GM12878 (cell line): ENCODE results near the gene ANKRD65. TPM values are rescaled to one million over a fixed set of nuclear protein-coding genes. Genes with fewer than 3 reads are reported as not detected.

ENCODE experiments used
- ATAC-seq: fragments of 200-7000 bp; cut with Tn5 transposase; 3 replicates; pipeline ENCODE4 v1.9.1; 2020; ENCODE audit warnings: mild to moderate bottlenecking, moderate library complexity
- BruUV-seq: library from RNA; stranded (reverse); fragments of 400-500 nt; replicated peaks from 2 replicates; lab custom pipeline; 2021; lab: Mats Ljungman, UMichigan
- CTCF ChIA-PET: fragments of 300-600 bp; sonication (Branson Sonifier 250); formaldehyde crosslinking; extraction: SDS; loops from one replicate; lab custom pipeline; 2021; ENCODE audit warnings: inconsistent platforms; lab: Yijun Ruan, JAX
- POLR2A ChIA-PET: fragments of 350-600 bp; formaldehyde crosslinking; extraction: SDS; loops from one replicate; lab custom pipeline; 2021; ENCODE audit warnings: inconsistent platforms; lab: Charles Lee
- RAD21 ChIA-PET: fragments of 300-600 bp; sonication (Branson Sonifier 250); formaldehyde crosslinking; loops from one replicate; lab custom pipeline; 2023; ENCODE audit warnings: antibody characterized with exemption; ENCODE audit not compliant: unreplicated experiment; lab: Charles Lee
- SMC1A ChIA-PET: fragments of 300-600 bp; sonication (Branson Sonifier 250); formaldehyde crosslinking; loops from one replicate; lab custom pipeline; 2023; ENCODE audit not compliant: unreplicated experiment, uncharacterized antibody; lab: Charles Lee
- DNase-seq: peaks from one replicate; pipeline ENCODE4 v3.0.0-alpha.2; 2011; ENCODE audit warnings: low read depth, low spot score
- FAIRE-seq: peaks from 3 replicates; lab custom pipeline; 2011; peaks lifted over from hg19 to GRCh38; lab: Jason Lieb, UNC
- H2AFZ ChIP-seq: 2 replicates; pipeline ENCODE4 v1.6.0; 2011; ENCODE audit warnings: low read depth, low read length, control low read depth; ENCODE audit not compliant: control insufficient read depth
- H3K27ac ChIP-seq: 2 replicates; pipeline ENCODE4 v1.5.1; 2011; ENCODE audit warnings: control low read depth; ENCODE audit not compliant: control insufficient read depth, insufficient read depth
- H3K27me3 ChIP-seq, 2 experiments: replicated peaks in 1 of 2; 2 replicates each; pipeline versions ENCODE4 v1.6.0 to v1.6.1; 2011; ENCODE audit warnings: low read length in 1 of 2; ENCODE audit not compliant: control insufficient read depth in 2 of 2, insufficient read depth in 2 of 2
- H3K36me3 ChIP-seq, 2 experiments: 2 replicates each; pipeline ENCODE4 v1.5.1; 2011; ENCODE audit warnings: low read length in 1 of 2; ENCODE audit not compliant: control insufficient read depth in 2 of 2, insufficient read depth in 2 of 2
- H3K4me1 ChIP-seq: 2 replicates; pipeline ENCODE4 v1.6.1; 2011; ENCODE audit warnings: mild to moderate bottlenecking, low read length, moderate library complexity, mixed read lengths; ENCODE audit not compliant: control insufficient read depth, insufficient read depth
- H3K4me2 ChIP-seq: 2 replicates; pipeline ENCODE4 v1.6.0; 2011; ENCODE audit warnings: control low read depth; ENCODE audit not compliant: control insufficient read depth, insufficient read depth
- H3K4me3 ChIP-seq: fragments of 200-600 bp; sonication (generic); 2 replicates; pipeline ENCODE4 v1.5.1; 2016
- H3K79me2 ChIP-seq: 2 replicates; pipeline ENCODE4 v1.6.0; 2011; ENCODE audit warnings: low read length; ENCODE audit not compliant: control insufficient read depth, insufficient read depth
- H3K9ac ChIP-seq: 2 replicates; pipeline ENCODE4 v1.8.0; 2011; ENCODE audit warnings: low read length, control low read depth, mixed read lengths; ENCODE audit not compliant: control insufficient read depth, insufficient read depth
- H3K9me3 ChIP-seq: replicated peaks from 3 replicates; pipeline ENCODE4 v1.5.1; 2011; ENCODE audit warnings: mild to moderate bottlenecking, low read length; ENCODE audit not compliant: control insufficient read depth, insufficient read depth
- H4K20me1 ChIP-seq: 2 replicates; pipeline ENCODE4 v1.6.0; 2011; ENCODE audit not compliant: control insufficient read depth, insufficient read depth
- BCL3 ChIP-seq: IDR thresholded peaks from 2 replicates; pipeline ENCODE4 v1.6.1; 2011; ENCODE audit warnings: borderline replicate concordance, low read depth, mild to moderate bottlenecking, moderate library complexity, low read length; ENCODE audit not compliant: insufficient read depth, poor library complexity, severe bottlenecking
- CEBPB ChIP-seq, 2 experiments: fragments of 150-350 bp in 1 of 2; IDR thresholded peaks; 2 replicates each; pipeline ENCODE4 v1.6.1; 2012 to 2014; ENCODE audit warnings: low read depth in 2 of 2, low read length in 2 of 2, borderline replicate concordance in 1 of 2, inconsistent platforms in 1 of 2
- CEBPZ ChIP-seq: fragments of 150-350 bp; IDR thresholded peaks from 2 replicates; pipeline ENCODE4 v1.6.1; 2016; ENCODE audit warnings: low read depth, low read length
- CHD4 ChIP-seq: fragments of 200-600 bp; sonication (generic); IDR thresholded peaks from 2 replicates; pipeline ENCODE4 v1.6.1; 2016; ENCODE audit warnings: mild to moderate bottlenecking
- E2F4 ChIP-seq: IDR thresholded peaks from 2 replicates; pipeline ENCODE4 v1.6.1; 2012; ENCODE audit warnings: low read depth, low read length, improper control_type of control experiment
- ETV6 ChIP-seq, 2 experiments: fragments of 450-650 bp in 1 of 2; IDR thresholded peaks in 1 of 2; conservative IDR thresholded peaks in 1 of 2; 2 replicates each; pipeline ENCODE4 v1.6.1; 2014; ENCODE audit warnings: antibody characterized with exemption in 1 of 2, borderline replicate concordance in 1 of 2, low read depth in 1 of 2, mild to moderate bottlenecking in 1 of 2, moderate library complexity in 1 of 2
- HCFC1 ChIP-seq: fragments of 150-350 bp; IDR thresholded peaks from 2 replicates; pipeline ENCODE4 v1.6.1; 2014; ENCODE audit warnings: low read length
- HDGF ChIP-seq: fragments of 450-650 bp; IDR thresholded peaks from 2 replicates; pipeline ENCODE4 v1.6.1; 2016; ENCODE audit warnings: antibody characterized with exemption
- LARP7 ChIP-seq: fragments of 450-650 bp; IDR thresholded peaks from 2 replicates; pipeline ENCODE4 v1.6.1; 2017; ENCODE audit warnings: mild to moderate bottlenecking
- MEF2B ChIP-seq: fragments of 450-650 bp; IDR thresholded peaks from 2 replicates; pipeline ENCODE4 v1.6.1; 2018; ENCODE audit warnings: mild to moderate bottlenecking, moderate library complexity; ENCODE audit not compliant: partially characterized antibody, poor library complexity, severe bottlenecking
- NR2F1 ChIP-seq: fragments of 450-650 bp; conservative IDR thresholded peaks from 2 replicates; pipeline ENCODE4 v1.6.1; 2017; ENCODE audit warnings: mild to moderate bottlenecking
- PAX5 ChIP-seq: IDR thresholded peaks from 2 replicates; pipeline ENCODE4 v1.6.1; 2011; ENCODE audit warnings: low read depth, low read length, borderline replicate concordance
- PBX3 ChIP-seq: IDR thresholded peaks from 2 replicates; pipeline ENCODE4 v1.6.1; 2011; ENCODE audit warnings: mild to moderate bottlenecking, low read depth, low read length, moderate library complexity; ENCODE audit not compliant: insufficient replicate concordance
- WGBS: methylation state at CpG from one replicate; pipeline ENCODE4 v1.1.6; 2016; ENCODE audit warnings: low lambda C conversion rate; ENCODE audit not compliant: insufficient replicate concordance, insufficient coverage; ENCODE audit errors: missing lambda C conversion rate; 5-methylcytosine and 5-hydroxymethylcytosine counted together
- in situ Hi-C: fragments of 300-500 bp; cut with MboI; formaldehyde crosslinking; loops from 9 replicates; pipeline ENCODE4 v1.14.3; 2018; ENCODE audit warnings: mixed read lengths
- intact Hi-C: fragments of 100-400 bp; cut with micrococcal nuclease; formaldehyde crosslinking; loops from one replicate; pipeline ENCODE4 v1.14.2; 2022; ENCODE audit not compliant: unreplicated experiment
- polyA plus RNA-seq, 11 experiments: library from polyadenylated mRNA; depleted of rRNA in 4 of 11; unstranded in 6 of 11; stranded (reverse) in 5 of 11; fragments of >200 nt; fragmentation: Nextera tagmentation in 4 of 11; fragmentation: Illumina TruSeq in 1 of 11; extraction: Ambion mirVana in 4 of 11; extraction: Trizol in 1 of 11; gene quantifications; 1 replicate in 1 of 11; 2 replicates in 10 of 11; pipeline versions ENCODE4 v1.2.1 to v1.2.3, GENCODE V29; 2011 to 2016; ENCODE audit warnings: inconsistent platforms in 2 of 11, missing spikeins in 2 of 11, low read depth in 1 of 11
- total RNA-seq, 4 experiments: library from RNA; depleted of rRNA in 3 of 4; stranded (reverse); fragments of >200 nt in 3 of 4; fragmentation: Illumina TruSeq in 1 of 4; extraction: Trizol in 1 of 4; gene quantifications; 2 replicates each; pipeline versions ENCODE4 v1.2.1 to v1.2.3, GENCODE V29; 2013 to 2021

The ANKRD65 gene
- total and polyA plus RNA-seq, 10 of the 15 experiments (the other 5 are each of a cell fraction or from before 2014, with no cell fraction given), result 0.05 to 2.8 (median 0.37) TPM

GRCh38 chr1:1403653-1404052 lies 17.4 kb downstream of the ANKRD65 start:
- H3K9me3 ChIP-seq, result no peaks in the 10 kb centered on the region
- H3K4me2 ChIP-seq, result no peak overlapping the region
- H3K9ac ChIP-seq, result no peak overlapping the region
- RAD21 ChIA-PET, result no interaction called here
- H3K79me2 ChIP-seq, result peaks cover 73% of the 10 kb centered on the region
- no peak overlapping the region for H3K4me3 ChIP-seq
- POLR2A ChIA-PET, result no interaction called here
- H3K27ac ChIP-seq, result no peak overlapping the region
- CTCF ChIA-PET, result no interaction called here
- ATAC-seq (no peak), DNase-seq (no peak), FAIRE-seq (no peak)
- BruUV-seq, result no TSS peak
- peaks cover 24% of the 10 kb centered on the region for H3K4me1 ChIP-seq
- intact Hi-C loops (no loop called here), in situ Hi-C loops (loop anchor here (5.0 kb wide), 1 partner anchor 104 kb away; no protein-coding TSS in a partner anchor)
- H3K27me3 ChIP-seq, result no peaks in the 10 kb centered on the region
- SMC1A ChIA-PET, result no interaction called here
- no peak overlapping the region for H2AFZ ChIP-seq
- no peaks in the 10 kb centered on the region; the same call in 1 of the 2 replicates for H4K20me1 ChIP-seq
- H3K36me3 ChIP-seq, result peaks cover 11 to 22% of the 10 kb centered on the region in 2 experiments
- 98% methylated on average over 7 of the region's 7 CpGs for WGBS
- no peak for TF ChIP-seq CEBPB (IDR thresholded peaks at IDR 0.05; ENCODE audit: borderline replicate concordance in 1 of 2, low read depth in 2 of 2, low read length in 2 of 2)
- TF ChIP-seq BCL3, result peak; percentile 85
- no peak for TF ChIP-seq E2F4
- no peak for TF ChIP-seq NR2F1
- no peak for TF ChIP-seq CHD4
- TF ChIP-seq MEF2B, result no peak
- no peak for TF ChIP-seq PAX5
- TF ChIP-seq HDGF, result no peak
- TF ChIP-seq CEBPZ, result no peak
- peak; percentile 41 for TF ChIP-seq PBX3
- no peak for TF ChIP-seq HCFC1
- TF ChIP-seq LARP7, result no peak
- TF ChIP-seq ETV6 (conservative IDR thresholded peaks at IDR 0.05 in 1 of 2, IDR thresholded peaks at IDR 0.05 in 1 of 2; ENCODE audit: borderline replicate concordance in 1 of 2, low read depth in 1 of 2), result no peak
